Measurements from ENCODE around the gene WHAMM.
A peak's percentile ranks its signal among the peaks of the same experiment; 100 is the strongest.

WHAMM gene

GRCh38 chr15:82838096-82838735 is 28.8 kb downstream of the WHAMM start:
- no peak for DNase-seq (ENCODE audit: extremely low read depth in 1 of 2, low read depth in 1 of 2)

- DNase-seq (ENCODE audit: extremely low read depth in 1 of 2, low read depth in 1 of 2), result no peak
Measured at GRCh38 chr15:82839136-82839535, 29.7 kb downstream of the WHAMM start.

GRCh38 chr15:82840166-82840565 is 30.7 kb downstream of the WHAMM start:
- DNase-seq (ENCODE audit: extremely low read depth in 1 of 2, low read depth in 1 of 2), result no peak

GRCh38 chr15:82843566-82843965 is 34.1 kb downstream of the WHAMM start:
- no peak for DNase-seq (ENCODE audit: extremely low read depth in 1 of 2, low read depth in 1 of 2)

- no peak for DNase-seq (ENCODE audit: extremely low read depth in 1 of 2, low read depth in 1 of 2)
Measured at GRCh38 chr15:82845686-82846085, 36.3 kb downstream of the WHAMM start.

GRCh38 chr15:82846621-82847020 is 37.2 kb downstream of the WHAMM start:
- DNase-seq (ENCODE audit: extremely low read depth in 1 of 2, low read depth in 1 of 2), result no peak

GRCh38 chr15:82847703-82848102 is 38.3 kb downstream of the WHAMM start:
- DNase-seq (ENCODE audit: extremely low read depth in 1 of 2, low read depth in 1 of 2), result no peak

- DNase-seq (ENCODE audit: extremely low read depth in 1 of 2, low read depth in 1 of 2), result no peak
Measured at GRCh38 chr15:82848241-82848993, 39.0 kb downstream of the WHAMM start.

GRCh38 chr15:82849556-82850512 is 40.4 kb downstream of the WHAMM start:
- peak; percentile 4 to 12 for DNase-seq (ENCODE audit: extremely low read depth in 1 of 2, low read depth in 1 of 2)

- no peak for DNase-seq (ENCODE audit: extremely low read depth in 1 of 2, low read depth in 1 of 2)
Measured at GRCh38 chr15:82850731-82851130, 41.3 kb downstream of the WHAMM start.

- no peak for DNase-seq (ENCODE audit: extremely low read depth in 1 of 2, low read depth in 1 of 2)
Measured at GRCh38 chr15:82851306-82851850, 42.0 kb downstream of the WHAMM start.

GRCh38 chr15:82851981-82852511 is 42.6 kb downstream of the WHAMM start:
- DNase-seq (ENCODE audit: extremely low read depth in 1 of 2, low read depth in 1 of 2), result no peak

GRCh38 chr15:82852941-82853561 is 43.6 kb downstream of the WHAMM start:
- no peak for DNase-seq (ENCODE audit: extremely low read depth in 1 of 2, low read depth in 1 of 2)

GRCh38 chr15:82854554-82854953 is 45.1 kb downstream of the WHAMM start:
- no peak for DNase-seq (ENCODE audit: extremely low read depth in 1 of 2, low read depth in 1 of 2)

GRCh38 chr15:82855286-82856100 is 46.1 kb downstream of the WHAMM start:
- DNase-seq (ENCODE audit: extremely low read depth in 1 of 2, low read depth in 1 of 2), result no peak

- DNase-seq (ENCODE audit: extremely low read depth in 1 of 2, low read depth in 1 of 2), result no peak
Measured at GRCh38 chr15:82856397-82857170, 47.2 kb downstream of the WHAMM start.

GRCh38 chr15:82858932-82859331 is 49.5 kb downstream of the WHAMM start:
- DNase-seq (ENCODE audit: extremely low read depth in 1 of 2, low read depth in 1 of 2), result no peak

- no peak for DNase-seq (ENCODE audit: extremely low read depth in 1 of 2, low read depth in 1 of 2)
Measured at GRCh38 chr15:82862886-82863285, 53.5 kb downstream of the WHAMM start.

- no peak for DNase-seq (ENCODE audit: extremely low read depth in 1 of 2, low read depth in 1 of 2)
Measured at GRCh38 chr15:82864967-82865366, 55.5 kb downstream of the WHAMM start.
